HepG2 (cell line): Measurements from ENCODE around the gene ATE1. TPM values are rescaled to one million over a fixed set of nuclear protein-coding genes. Genes with fewer than 3 reads are reported as not detected.

Source experiments
- CEBPG ChIP-seq: IDR thresholded peaks from 2 replicates; pipeline ENCODE4 v1.6.1; 2016
- GPN1 ChIP-seq: sonication (generic); formaldehyde crosslinking; IDR thresholded peaks from 2 replicates; pipeline ENCODE4 v1.5.1; 2020; ENCODE audit warnings: missing genetic modification reagents, borderline replicate concordance
- NFATC3 ChIP-seq: sonication (generic); formaldehyde crosslinking; IDR thresholded peaks from 2 replicates; pipeline ENCODE4 v1.5.1; 2020; ENCODE audit warnings: mild to moderate bottlenecking, missing genetic modification reagents
- ZNF451 ChIP-seq: sonication (generic); formaldehyde crosslinking; IDR thresholded peaks from 2 replicates; pipeline ENCODE4 v1.5.0; 2020; ENCODE audit warnings: mild to moderate bottlenecking, missing genetic modification reagents
- ZNF468 ChIP-seq: sonication (generic); formaldehyde crosslinking; IDR thresholded peaks from 2 replicates; pipeline ENCODE4 v1.8.0; 2022; ENCODE audit warnings: mild to moderate bottlenecking, moderate library complexity, missing genetic modification reagents
- ZNF562 ChIP-seq: sonication (generic); formaldehyde crosslinking; IDR thresholded peaks from 2 replicates; pipeline ENCODE4 v1.8.0; 2022; ENCODE audit warnings: missing genetic modification reagents, borderline replicate concordance
- ZNF777 ChIP-seq: sonication (generic); formaldehyde crosslinking; IDR thresholded peaks from 2 replicates; pipeline ENCODE4 v1.4.0; 2020; ENCODE audit warnings: missing genetic modification reagents
- polyA plus RNA-seq, 8 experiments: library from polyadenylated mRNA; depleted of rRNA in 3 of 8; stranded (reverse) in 7 of 8; unstranded in 1 of 8; fragments of >200 nt; fragmentation: Illumina TruSeq in 4 of 8; extraction: Trizol in 4 of 8; gene quantifications; 2 replicates each; pipeline versions ENCODE4 v1.2.1 to v1.2.3, GENCODE V29; 2011 to 2016; ENCODE audit warnings: low read depth in 4 of 8, missing spikeins in 1 of 8, mixed read lengths in 1 of 8; ENCODE audit not compliant: insufficient read depth in 1 of 8
- total RNA-seq, 5 experiments: library from RNA; depleted of rRNA; stranded (reverse); fragments of >200 nt; fragmentation: Illumina TruSeq; extraction: Trizol; gene quantifications; 2 replicates each; pipeline ENCODE4 v1.2.3, GENCODE V29; 2016; ENCODE audit warnings: low read depth in 1 of 5
- TF ChIP-seq, protein P1 (sequence below): sonication (generic); formaldehyde crosslinking; IDR thresholded peaks from 2 replicates; pipeline ENCODE4 v1.4.0; 2020; ENCODE audit warnings: missing genetic modification reagents
- TF ChIP-seq, protein P2 (sequence below): sonication (generic); formaldehyde crosslinking; IDR thresholded peaks from 2 replicates; pipeline ENCODE4 v1.4.0; 2020; ENCODE audit warnings: missing genetic modification reagents, borderline replicate concordance
- TF ChIP-seq, protein P3 (sequence below), 2 experiments: fragments of 450-650 bp in 1 of 2; sonication (generic) in 1 of 2; formaldehyde crosslinking in 1 of 2; IDR thresholded peaks; 2 replicates each; pipeline versions ENCODE4 v1.6.1 to v1.8.0; 2016 to 2022; ENCODE audit warnings: antibody characterized with exemption in 1 of 2, mild to moderate bottlenecking in 1 of 2, missing genetic modification reagents in 1 of 2
- TF ChIP-seq, protein P4 (sequence below): sonication (generic); formaldehyde crosslinking; IDR thresholded peaks from 2 replicates; pipeline ENCODE4 v1.9.0; 2022; ENCODE audit warnings: low read depth, missing genetic modification reagents
- TF ChIP-seq, protein P5 (sequence below): sonication (generic); formaldehyde crosslinking; IDR thresholded peaks from 2 replicates; pipeline ENCODE4 v1.5.0; 2020; ENCODE audit warnings: mild to moderate bottlenecking, missing genetic modification reagents, borderline replicate concordance

Gene ATE1
- total and polyA plus RNA-seq, 2 of the 13 experiments (the other 11 are each of a cell fraction or from before 2014, with no cell fraction given) = 17.5 to 42.2 TPM

DNA sequence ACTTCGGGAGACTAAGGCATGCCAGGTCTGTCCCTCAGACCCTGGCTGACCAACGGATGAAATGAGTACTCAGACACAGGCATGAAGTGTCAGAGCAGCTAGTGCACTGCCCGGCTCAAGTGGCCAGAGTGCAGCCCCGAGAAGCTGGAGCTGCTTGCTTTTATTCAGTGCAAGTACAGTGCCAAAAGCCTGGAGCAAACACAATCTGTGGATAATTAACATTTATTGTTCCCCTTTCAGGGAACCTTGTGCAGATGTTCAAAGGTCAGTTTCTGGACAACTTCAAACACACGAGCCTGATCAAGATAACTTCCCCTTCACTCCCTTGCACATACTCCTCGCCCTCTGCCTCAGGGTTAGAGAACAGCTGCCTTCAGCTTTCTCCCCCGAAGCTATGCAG is 7.9 kb upstream of the ATE1 start (continued):
- TF ChIP-seq, protein P1, sequence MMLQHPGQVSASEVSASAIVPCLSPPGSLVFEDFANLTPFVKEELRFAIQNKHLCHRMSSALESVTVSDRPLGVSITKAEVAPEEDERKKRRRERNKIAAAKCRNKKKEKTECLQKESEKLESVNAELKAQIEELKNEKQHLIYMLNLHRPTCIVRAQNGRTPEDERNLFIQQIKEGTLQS (CRISPR knock-in tag) = no peak
- TF ChIP-seq CEBPG (CRISPR knock-in tag) (peak; percentile 40; the same call in 1 of the 2 replicates), GPN1 (CRISPR knock-in tag) (no peak), ZNF468 (CRISPR knock-in tag) (no peak), NFATC3 (CRISPR knock-in tag) (no peak), ZNF451 (no peak), ZNF562 (CRISPR knock-in tag) (no peak), ZNF777 (no peak)
- TF ChIP-seq, protein P2, sequence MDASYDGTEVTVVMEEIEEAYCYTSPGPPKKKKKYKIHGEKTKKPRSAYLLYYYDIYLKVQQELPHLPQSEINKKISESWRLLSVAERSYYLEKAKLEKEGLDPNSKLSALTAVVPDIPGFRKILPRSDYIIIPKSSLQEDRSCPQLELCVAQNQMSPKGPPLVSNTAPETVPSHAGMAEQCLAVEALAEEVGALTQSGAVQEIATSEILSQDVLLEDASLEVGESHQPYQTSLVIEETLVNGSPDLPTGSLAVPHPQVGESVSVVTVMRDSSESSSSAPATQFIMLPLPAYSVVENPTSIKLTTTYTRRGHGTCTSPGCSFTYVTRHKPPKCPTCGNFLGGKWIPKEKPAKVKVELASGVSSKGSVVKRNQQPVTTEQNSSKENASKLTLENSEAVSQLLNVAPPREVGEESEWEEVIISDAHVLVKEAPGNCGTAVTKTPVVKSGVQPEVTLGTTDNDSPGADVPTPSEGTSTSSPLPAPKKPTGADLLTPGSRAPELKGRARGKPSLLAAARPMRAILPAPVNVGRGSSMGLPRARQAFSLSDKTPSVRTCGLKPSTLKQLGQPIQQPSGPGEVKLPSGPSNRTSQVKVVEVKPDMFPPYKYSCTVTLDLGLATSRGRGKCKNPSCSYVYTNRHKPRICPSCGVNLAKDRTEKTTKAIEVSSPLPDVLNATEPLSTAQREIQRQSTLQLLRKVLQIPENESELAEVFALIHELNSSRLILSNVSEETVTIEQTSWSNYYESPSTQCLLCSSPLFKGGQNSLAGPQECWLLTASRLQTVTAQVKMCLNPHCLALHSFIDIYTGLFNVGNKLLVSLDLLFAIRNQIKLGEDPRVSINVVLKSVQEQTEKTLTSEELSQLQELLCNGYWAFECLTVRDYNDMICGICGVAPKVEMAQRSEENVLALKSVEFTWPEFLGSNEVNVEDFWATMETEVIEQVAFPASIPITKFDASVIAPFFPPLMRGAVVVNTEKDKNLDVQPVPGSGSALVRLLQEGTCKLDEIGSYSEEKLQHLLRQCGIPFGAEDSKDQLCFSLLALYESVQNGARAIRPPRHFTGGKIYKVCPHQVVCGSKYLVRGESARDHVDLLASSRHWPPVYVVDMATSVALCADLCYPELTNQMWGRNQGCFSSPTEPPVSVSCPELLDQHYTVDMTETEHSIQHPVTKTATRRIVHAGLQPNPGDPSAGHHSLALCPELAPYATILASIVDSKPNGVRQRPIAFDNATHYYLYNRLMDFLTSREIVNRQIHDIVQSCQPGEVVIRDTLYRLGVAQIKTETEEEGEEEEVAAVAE = no peak
- TF ChIP-seq, protein P3, sequence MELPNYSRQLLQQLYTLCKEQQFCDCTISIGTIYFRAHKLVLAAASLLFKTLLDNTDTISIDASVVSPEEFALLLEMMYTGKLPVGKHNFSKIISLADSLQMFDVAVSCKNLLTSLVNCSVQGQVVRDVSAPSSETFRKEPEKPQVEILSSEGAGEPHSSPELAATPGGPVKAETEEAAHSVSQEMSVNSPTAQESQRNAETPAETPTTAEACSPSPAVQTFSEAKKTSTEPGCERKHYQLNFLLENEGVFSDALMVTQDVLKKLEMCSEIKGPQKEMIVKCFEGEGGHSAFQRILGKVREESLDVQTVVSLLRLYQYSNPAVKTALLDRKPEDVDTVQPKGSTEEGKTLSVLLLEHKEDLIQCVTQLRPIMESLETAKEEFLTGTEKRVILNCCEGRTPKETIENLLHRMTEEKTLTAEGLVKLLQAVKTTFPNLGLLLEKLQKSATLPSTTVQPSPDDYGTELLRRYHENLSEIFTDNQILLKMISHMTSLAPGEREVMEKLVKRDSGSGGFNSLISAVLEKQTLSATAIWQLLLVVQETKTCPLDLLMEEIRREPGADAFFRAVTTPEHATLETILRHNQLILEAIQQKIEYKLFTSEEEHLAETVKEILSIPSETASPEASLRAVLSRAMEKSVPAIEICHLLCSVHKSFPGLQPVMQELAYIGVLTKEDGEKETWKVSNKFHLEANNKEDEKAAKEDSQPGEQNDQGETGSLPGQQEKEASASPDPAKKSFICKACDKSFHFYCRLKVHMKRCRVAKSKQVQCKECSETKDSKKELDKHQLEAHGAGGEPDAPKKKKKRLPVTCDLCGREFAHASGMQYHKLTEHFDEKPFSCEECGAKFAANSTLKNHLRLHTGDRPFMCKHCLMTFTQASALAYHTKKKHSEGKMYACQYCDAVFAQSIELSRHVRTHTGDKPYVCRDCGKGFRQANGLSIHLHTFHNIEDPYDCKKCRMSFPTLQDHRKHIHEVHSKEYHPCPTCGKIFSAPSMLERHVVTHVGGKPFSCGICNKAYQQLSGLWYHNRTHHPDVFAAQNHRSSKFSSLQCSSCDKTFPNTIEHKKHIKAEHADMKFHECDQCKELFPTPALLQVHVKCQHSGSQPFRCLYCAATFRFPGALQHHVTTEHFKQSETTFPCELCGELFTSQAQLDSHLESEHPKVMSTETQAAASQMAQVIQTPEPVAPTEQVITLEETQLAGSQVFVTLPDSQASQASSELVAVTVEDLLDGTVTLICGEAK (IDR thresholded peaks at IDR 0.05) = no peak
- TF ChIP-seq, protein P3 (CRISPR knock-in tag; IDR thresholded peaks at IDR 0.05) = peak; percentile 88
- TF ChIP-seq, protein P4, sequence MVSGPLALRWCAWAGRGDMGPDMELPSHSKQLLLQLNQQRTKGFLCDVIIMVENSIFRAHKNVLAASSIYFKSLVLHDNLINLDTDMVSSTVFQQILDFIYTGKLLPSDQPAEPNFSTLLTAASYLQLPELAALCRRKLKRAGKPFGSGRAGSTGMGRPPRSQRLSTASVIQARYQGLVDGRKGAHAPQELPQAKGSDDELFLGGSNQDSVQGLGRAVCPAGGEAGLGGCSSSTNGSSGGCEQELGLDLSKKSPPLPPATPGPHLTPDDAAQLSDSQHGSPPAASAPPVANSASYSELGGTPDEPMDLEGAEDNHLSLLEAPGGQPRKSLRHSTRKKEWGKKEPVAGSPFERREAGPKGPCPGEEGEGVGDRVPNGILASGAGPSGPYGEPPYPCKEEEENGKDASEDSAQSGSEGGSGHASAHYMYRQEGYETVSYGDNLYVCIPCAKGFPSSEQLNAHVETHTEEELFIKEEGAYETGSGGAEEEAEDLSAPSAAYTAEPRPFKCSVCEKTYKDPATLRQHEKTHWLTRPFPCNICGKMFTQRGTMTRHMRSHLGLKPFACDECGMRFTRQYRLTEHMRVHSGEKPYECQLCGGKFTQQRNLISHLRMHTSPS (CRISPR knock-in tag) = no peak
- TF ChIP-seq, protein P5, sequence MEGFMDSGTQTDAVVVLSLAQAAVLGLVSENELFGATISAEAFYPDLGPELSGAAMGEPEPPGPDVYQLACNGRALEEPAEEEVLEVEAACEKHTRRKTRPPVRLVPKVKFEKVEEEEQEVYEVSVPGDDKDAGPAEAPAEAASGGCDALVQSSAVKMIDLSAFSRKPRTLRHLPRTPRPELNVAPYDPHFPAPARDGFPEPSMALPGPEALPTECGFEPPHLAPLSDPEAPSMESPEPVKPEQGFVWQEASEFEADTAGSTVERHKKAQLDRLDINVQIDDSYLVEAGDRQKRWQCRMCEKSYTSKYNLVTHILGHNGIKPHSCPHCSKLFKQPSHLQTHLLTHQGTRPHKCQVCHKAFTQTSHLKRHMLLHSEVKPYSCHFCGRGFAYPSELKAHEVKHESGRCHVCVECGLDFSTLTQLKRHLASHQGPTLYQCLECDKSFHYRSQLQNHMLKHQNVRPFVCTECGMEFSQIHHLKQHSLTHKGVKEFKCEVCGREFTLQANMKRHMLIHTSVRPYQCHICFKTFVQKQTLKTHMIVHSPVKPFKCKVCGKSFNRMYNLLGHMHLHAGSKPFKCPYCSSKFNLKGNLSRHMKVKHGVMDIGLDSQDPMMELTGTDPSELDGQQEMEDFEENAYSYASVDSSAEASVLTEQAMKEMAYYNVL = peak; percentile 86
